H1 (cell line): ENCODE results near the gene FOXP4. TPM values are rescaled to one million over a fixed set of nuclear protein-coding genes. Genes with fewer than 3 reads are reported as not detected.

ENCODE experiments used
- CTCF ChIA-PET: fragments of 300-600 bp; sonication (Branson Sonifier 250); formaldehyde crosslinking; loops from one replicate; lab custom pipeline; 2021; ENCODE audit not compliant: partially characterized antibody; lab: Charles Lee
- POLR2A ChIA-PET: fragments of 300-600 bp; sonication (Branson Sonifier 250); formaldehyde crosslinking; loops from one replicate; lab custom pipeline; 2021; ENCODE audit warnings: inconsistent platforms; ENCODE audit not compliant: partially characterized antibody; lab: Charles Lee
- DNase-seq, 2 experiments: peaks; one replicate each; pipeline versions ENCODE4 v3.0.0 to v3.0.0-alpha.2; 2010 to 2022; ENCODE audit warnings: low spot score in 2 of 2, low read depth in 1 of 2, mixed read lengths in 1 of 2
- FAIRE-seq: peaks from 2 replicates; lab custom pipeline; 2011; peaks lifted over from hg19 to GRCh38; lab: Jason Lieb, UNC
- H2AFZ ChIP-seq: 2 replicates; pipeline ENCODE4 v1.8.1; 2012; ENCODE audit warnings: low read length, inconsistent platforms
- H2AK5ac ChIP-seq: 2 replicates; pipeline ENCODE4 v1.6.1; 2013; ENCODE audit warnings: low read depth, low read length
- H2BK120ac ChIP-seq: replicated peaks from 2 replicates; pipeline ENCODE3; 2013; ENCODE audit warnings: low read depth, low read length, inconsistent platforms
- H2BK12ac ChIP-seq: 2 replicates; pipeline ENCODE4 v1.6.1; 2013; ENCODE audit warnings: low read depth, low read length
- H2BK15ac ChIP-seq: 2 replicates; pipeline ENCODE4 v1.6.1; 2013; ENCODE audit warnings: low read length
- H2BK20ac ChIP-seq: 2 replicates; pipeline ENCODE4 v1.6.1; 2013; ENCODE audit warnings: low read length
- H2BK5ac ChIP-seq: 2 replicates; pipeline ENCODE4 v1.6.1; 2013; ENCODE audit warnings: low read depth, low read length
- H3K14ac ChIP-seq: 2 replicates; pipeline ENCODE4 v1.6.1; 2013; ENCODE audit warnings: inconsistent platforms; ENCODE audit not compliant: insufficient read length
- H3K18ac ChIP-seq: 2 replicates; pipeline ENCODE4 v1.6.1; 2013; ENCODE audit warnings: low read length; ENCODE audit errors: extremely low read depth
- H3K23ac ChIP-seq: 2 replicates; pipeline ENCODE4 v1.6.1; 2013; ENCODE audit warnings: inconsistent platforms; ENCODE audit not compliant: insufficient read length
- H3K23me2 ChIP-seq: 2 replicates; pipeline ENCODE4 v1.6.1; 2013; ENCODE audit warnings: low read depth, low read length
- H3K27ac ChIP-seq: 2 replicates; pipeline ENCODE4 v1.6.1; 2011; ENCODE audit warnings: low read depth, low read length, inconsistent platforms
- H3K27me3 ChIP-seq, 4 experiments: replicated peaks in 1 of 4; 1 replicate in 1 of 4; 2 replicates in 3 of 4; pipeline versions ENCODE4 v1.6.1 to v1.8.1; 2011 to 2013; ENCODE audit warnings: low read length in 3 of 4, mild to moderate bottlenecking in 3 of 4, inconsistent platforms in 2 of 4, mixed read lengths in 2 of 4, moderate library complexity in 1 of 4; ENCODE audit not compliant: control insufficient read depth in 3 of 4, insufficient read depth in 3 of 4; ENCODE audit errors: extremely low read depth in 1 of 4
- H3K36me3 ChIP-seq, 4 experiments: 2 replicates each; pipeline versions ENCODE4 v1.6.1 to v1.8.1; 2011 to 2013; ENCODE audit warnings: mild to moderate bottlenecking in 4 of 4, low read length in 3 of 4, moderate library complexity in 2 of 4, control low read depth in 1 of 4, inconsistent platforms in 1 of 4; ENCODE audit not compliant: insufficient read depth in 4 of 4, control insufficient read depth in 2 of 4
- H3K4ac ChIP-seq: replicated peaks from 2 replicates; pipeline ENCODE3; 2013; ENCODE audit warnings: low read length, low read depth, mixed read lengths, inconsistent platforms; ENCODE audit not compliant: insufficient read length
- H3K4me1 ChIP-seq, 4 experiments: replicated peaks in 1 of 4; 1 replicate in 1 of 4; 2 replicates in 3 of 4; pipeline versions ENCODE4 v1.6.1 to v1.8.1; 2011 to 2013; ENCODE audit warnings: low read length in 3 of 4, inconsistent platforms in 2 of 4, mixed read lengths in 1 of 4; ENCODE audit not compliant: insufficient read depth in 4 of 4, control insufficient read depth in 3 of 4
- H3K4me2 ChIP-seq, 2 experiments: 2 replicates each; pipeline versions ENCODE4 v1.6.1 to v1.8.1; 2011 to 2013; ENCODE audit warnings: low read depth in 2 of 2, low read length in 2 of 2, control low read depth in 1 of 2, inconsistent platforms in 1 of 2, mild to moderate bottlenecking in 1 of 2; ENCODE audit not compliant: insufficient read depth in 1 of 2
- H3K4me3 ChIP-seq, 4 experiments: fragments of 200-600, 300-600 bp in 1 of 4; sonication (generic), shearing (Covaris generic), sonication (Bioruptor Twin) in 1 of 4; 2 replicates each; pipeline versions ENCODE4 v1.5.1 to v1.8.1; 2011 to 2016; ENCODE audit warnings: low read length in 4 of 4, low read depth in 3 of 4, control low read depth in 2 of 4, inconsistent platforms in 2 of 4, mild to moderate bottlenecking in 2 of 4, mixed read lengths in 1 of 4, moderate library complexity in 1 of 4; ENCODE audit not compliant: insufficient read depth in 2 of 4; ENCODE audit errors: extremely low read depth in 1 of 4
- H3K56ac ChIP-seq: replicated peaks from 2 replicates; pipeline ENCODE3; 2013; ENCODE audit warnings: low read depth, mild to moderate bottlenecking, mixed read lengths, low read length, inconsistent platforms; ENCODE audit not compliant: insufficient read length
- H3K79me1 ChIP-seq: 2 replicates; pipeline ENCODE4 v1.6.1; 2013; ENCODE audit warnings: low read depth, low read length, control low read depth
- H3K79me2 ChIP-seq, 2 experiments: 2 replicates each; pipeline versions ENCODE4 v1.6.1 to v1.8.1; 2012 to 2013; ENCODE audit warnings: low read length in 2 of 2, mild to moderate bottlenecking in 2 of 2, inconsistent platforms in 1 of 2; ENCODE audit not compliant: insufficient read depth in 2 of 2, control insufficient read depth in 1 of 2
- H3K9ac ChIP-seq, 4 experiments: replicated peaks in 1 of 4; 1 replicate in 1 of 4; 2 replicates in 3 of 4; pipeline versions ENCODE4 v1.6.1 to v1.8.1; 2011 to 2013; ENCODE audit warnings: low read depth in 3 of 4, low read length in 3 of 4, control low read depth in 2 of 4, mild to moderate bottlenecking in 2 of 4, moderate library complexity in 2 of 4, inconsistent platforms in 1 of 4; ENCODE audit errors: extremely low read depth in 1 of 4
- H3K9me3 ChIP-seq, 2 experiments: 2 replicates each; pipeline versions ENCODE4 v1.6.1 to v1.8.1; 2012 to 2013; ENCODE audit warnings: mild to moderate bottlenecking in 2 of 2, moderate library complexity in 2 of 2, control low read depth in 1 of 2, inconsistent platforms in 1 of 2, low read depth in 1 of 2, low read length in 1 of 2, mixed read lengths in 1 of 2; ENCODE audit not compliant: insufficient read depth in 2 of 2
- H4K20me1 ChIP-seq, 2 experiments: replicated peaks in 1 of 2; 2 replicates each; pipeline versions ENCODE3 to v1.8.1; 2011 to 2013; ENCODE audit warnings: inconsistent platforms in 2 of 2, low read length in 2 of 2, mild to moderate bottlenecking in 1 of 2; ENCODE audit not compliant: insufficient read depth in 2 of 2, control insufficient read depth in 1 of 2
- H4K5ac ChIP-seq: 2 replicates; pipeline ENCODE4 v1.6.1; 2013; ENCODE audit warnings: low read length, low read depth, mixed read lengths, inconsistent platforms; ENCODE audit not compliant: insufficient read length
- H4K8ac ChIP-seq: 2 replicates; pipeline ENCODE4 v1.8.0; 2013; ENCODE audit warnings: mild to moderate bottlenecking, moderate library complexity, low read length, inconsistent platforms; ENCODE audit not compliant: insufficient read depth; ENCODE audit errors: extremely low read depth
- H4K91ac ChIP-seq: replicated peaks from 2 replicates; pipeline ENCODE3; 2013; ENCODE audit warnings: low read length, mixed read lengths, inconsistent platforms; ENCODE audit not compliant: insufficient read length
- RAD21 ChIP-seq, 2 experiments: IDR thresholded peaks in 1 of 2; conservative IDR thresholded peaks in 1 of 2; 2 replicates each; pipeline ENCODE4 v1.6.1; 2011; ENCODE audit warnings: low read depth in 2 of 2, low read length in 2 of 2, improper control_type of control experiment in 1 of 2, inconsistent platforms in 1 of 2, mild to moderate bottlenecking in 1 of 2, moderate library complexity in 1 of 2
- WGBS, 2 experiments: shearing (Covaris generic) in 1 of 2; methylation state at CpG; one replicate each; pipeline versions ENCODE4 v1.1.6 to v1.1.7; 2013 to 2015; ENCODE audit warnings: low lambda C conversion rate in 2 of 2, mixed read lengths in 2 of 2, inconsistent platforms in 1 of 2, low coverage in 1 of 2, missing lambda C conversion rate in 1 of 2; ENCODE audit not compliant: insufficient replicate concordance in 2 of 2, insufficient coverage in 1 of 2, insufficient read length in 1 of 2; ENCODE audit errors: extremely low coverage in 1 of 2, missing lambda C conversion rate in 1 of 2; 5-methylcytosine and 5-hydroxymethylcytosine counted together
- polyA plus RNA-seq, 7 experiments: library from polyadenylated mRNA; depleted of rRNA in 3 of 7; stranded (reverse) in 5 of 7; unstranded in 2 of 7; fragments of >200 nt in 5 of 7; fragments of 200-250 nt in 2 of 7; gene quantifications; 1 replicate in 5 of 7; 2 replicates in 1 of 7; 4 replicates in 1 of 7; pipeline versions ENCODE4 v1.2.1 to v1.2.3, GENCODE V29; 2011 to 2013; ENCODE audit warnings: missing spikeins in 2 of 7, mixed read lengths in 2 of 7
- total RNA-seq: library from RNA; stranded (reverse); fragmentation: NEBNext Ultra II Directional; extraction: Animal tissue kit (Norgen Biotek cat#: 25700); gene quantifications from 2 replicates; pipeline ENCODE4 v1.2.1, GENCODE V29; 2021

Gene FOXP4
- total and polyA plus RNA-seq, 2 of the 8 experiments (the other 6 are each of a cell fraction or from before 2014, with no cell fraction given) = 4.8 to 13.3 TPM

- no peak overlapping the region for H2BK15ac ChIP-seq
- no peaks in the 10 kb centered on the region; the same call in 1 of the 2 replicates for H3K79me1 ChIP-seq
- H3K4ac ChIP-seq = no peak overlapping the region
- H2BK120ac ChIP-seq = no peak overlapping the region
- ChIA-PET CTCF (interaction anchor here (1.3 to 6.5 kb wide), 6 partner anchors 24 to 281 kb away, joined by 4 to 32 read pairs (median 12); no protein-coding TSS in a partner anchor), POLR2A (no interaction called here)
- no peak overlapping the region for H3K27ac ChIP-seq
- no peak overlapping the region for H3K56ac ChIP-seq
- H4K8ac ChIP-seq = no peak overlapping the region
- no peak overlapping the region for H2BK5ac ChIP-seq
- FAIRE-seq (no peak), DNase-seq (no peak)
- H3K18ac ChIP-seq = no peak overlapping the region
- H3K4me3 ChIP-seq = no peak overlapping the region
- no peak overlapping the region for H2AFZ ChIP-seq
- 92% methylated on average over 5 of the region's 5 CpGs; no CpG with 5 or more reads in 1 of the 2 experiments for WGBS, 2 experiments
- H3K9me3 ChIP-seq = no peaks in the 10 kb centered on the region
- no peak overlapping the region for H3K9ac ChIP-seq
- peaks cover 5 to 8% of the 10 kb centered on the region in 2 experiments for H4K20me1 ChIP-seq
- peaks cover 0 to 25% (median 21%) of the 10 kb centered on the region in 4 experiments; a peak in 6 of 7 replicates for H3K4me1 ChIP-seq
- H3K36me3 ChIP-seq = peaks cover 0 to 11% (median 2%) of the 10 kb centered on the region in 4 experiments; a peak in 5 of 8 replicates
- no peak overlapping the region for H3K4me2 ChIP-seq
- H3K23me2 ChIP-seq = no peaks in the 10 kb centered on the region; the same call in 1 of the 2 replicates
- H3K27me3 ChIP-seq = no peaks in the 10 kb centered on the region
- no peak overlapping the region for H2BK20ac ChIP-seq
- H2AK5ac ChIP-seq = no peak overlapping the region
- no peak overlapping the region for H2BK12ac ChIP-seq
- no peak overlapping the region for H3K23ac ChIP-seq
- H3K79me2 ChIP-seq = no peaks in the 10 kb centered on the region
- H3K14ac ChIP-seq = no peak overlapping the region
- no peak overlapping the region for H4K91ac ChIP-seq
- no peak overlapping the region for H4K5ac ChIP-seq
- no peak for TF ChIP-seq RAD21 (IDR thresholded peaks at IDR 0.05 in 1 of 2, conservative IDR thresholded peaks at IDR 0.05 in 1 of 2; ENCODE audit: low read depth in 2 of 2, low read length in 2 of 2)
These were observed 102.7 kb downstream of the FOXP4 start for GRCh38 chr6:41648921-41649320.
